HG02970 (cell line): ENCODE data around the gene PPBP.
"Not testable (repeated sequence)": the region's sequence is repeated elsewhere in the genome, so short reads cannot be mapped to it uniquely, and the experiment has no call there.

Experiments used
- ATAC-seq: cut with Tn5 transposase; IDR thresholded peaks from one replicate; pipeline ENCODE4 v1.9.1; 2021; ENCODE audit warnings: mild to moderate bottlenecking, moderate library complexity, moderate number of reproducible peaks; ENCODE audit not compliant: unreplicated experiment, low FRiP score

Gene PPBP

GRCh38 chr4:73998040-73999011 lies 10.3 kb upstream of the PPBP start, which contains the start of gene CXCL5:
TSS of gene CXCL5 (minus strand) at chr4:73998677. CDS start at chr4:73998581, 96 bp downstream.
- ATAC-seq, result no peak

DNA sequence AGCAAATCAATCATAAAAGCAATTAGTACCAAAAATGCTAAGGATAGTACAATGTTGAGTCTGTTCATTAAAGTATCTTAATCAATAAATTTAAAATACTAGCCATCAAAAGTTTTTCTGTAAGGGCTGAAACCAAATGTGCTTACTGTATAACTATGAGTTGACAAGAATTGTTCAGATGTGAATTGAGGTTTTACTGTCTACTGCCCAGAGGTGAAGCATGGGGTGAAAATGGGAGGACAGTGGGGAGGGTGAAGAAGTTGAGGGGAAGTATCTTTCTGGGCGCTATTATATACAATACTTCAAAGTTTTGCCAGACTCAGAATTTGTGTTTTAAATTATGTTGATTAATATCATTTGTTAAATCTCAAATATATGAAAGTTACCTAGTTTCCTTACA lies 4.1 kb upstream of the PPBP start:
- ATAC-seq, result no peak

- no peak for ATAC-seq
These were observed 3.7 kb upstream of the PPBP start for GRCh38 chr4:73991742-73992000.

GRCh38 chr4:73990988-73991741 lies 3.2 kb upstream of the PPBP start:
- no peak for ATAC-seq

DNA sequence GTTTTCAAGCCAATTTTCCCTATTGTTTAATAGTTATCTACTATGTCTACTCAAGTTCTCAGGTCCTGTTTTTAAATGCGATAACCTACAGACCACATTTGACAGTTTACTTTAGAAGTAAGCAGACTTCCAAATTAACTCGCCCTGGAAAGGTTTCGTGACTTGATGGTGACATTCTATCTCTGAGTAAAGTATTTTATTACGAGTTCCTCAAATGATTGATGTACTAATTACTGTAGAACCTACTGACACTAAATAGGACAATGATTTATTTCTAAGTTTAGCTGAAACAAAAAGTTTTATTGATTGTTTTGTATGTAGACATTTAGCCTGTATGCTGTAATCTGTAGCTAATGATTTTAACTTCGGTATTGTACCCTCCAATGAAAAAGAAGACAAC lies 1.9 kb upstream of the PPBP start:
- ATAC-seq, result no peak

DNA sequence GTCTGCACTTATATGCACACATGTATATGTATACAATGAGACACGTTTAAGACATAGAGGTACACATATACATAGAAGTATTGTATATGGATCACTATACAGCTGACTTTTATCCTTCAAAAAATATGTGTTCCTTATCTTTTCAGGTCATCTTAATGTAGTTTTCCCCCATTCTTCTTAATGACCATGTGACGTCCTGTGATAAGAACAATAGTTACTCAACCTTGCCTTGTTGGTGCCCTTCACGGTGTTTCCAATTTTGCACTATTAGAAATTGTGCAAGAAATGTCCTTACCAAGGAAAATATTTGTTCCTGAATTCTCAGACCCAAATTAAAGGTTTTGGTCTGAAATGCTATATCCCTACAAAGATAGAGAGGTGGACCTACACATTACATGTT lies 1.0 kb upstream of the PPBP start:
- no peak for ATAC-seq

GRCh38 chr4:73985528-73985852 lies 2.5 kb downstream of the PPBP start:
- no peak for ATAC-seq

- no peak for ATAC-seq
These were observed 3.1 kb downstream of the PPBP start for GRCh38 chr4:73984736-73985527.

DNA sequence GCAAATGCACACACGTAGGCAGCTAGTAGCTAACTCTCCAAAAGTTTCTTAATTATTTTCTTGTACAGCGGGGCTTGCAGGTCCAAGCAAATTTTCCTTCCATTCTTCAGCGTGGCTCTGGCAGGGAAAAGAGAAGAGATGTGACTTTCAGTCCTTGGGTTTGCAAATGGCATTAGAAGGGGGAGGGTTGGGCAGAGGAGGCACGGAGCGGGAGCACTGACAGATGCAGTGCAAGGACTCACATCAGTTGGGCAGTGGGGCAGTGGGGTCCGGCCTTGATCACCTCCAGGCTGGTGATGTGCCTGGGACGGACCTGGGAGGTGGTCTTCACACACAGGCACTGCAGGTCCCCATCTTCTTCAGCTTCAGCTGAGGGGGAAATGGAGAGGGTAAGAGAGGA lies 6.8 kb downstream of the PPBP start:
- ATAC-seq, result not testable (repeated sequence)

DNA sequence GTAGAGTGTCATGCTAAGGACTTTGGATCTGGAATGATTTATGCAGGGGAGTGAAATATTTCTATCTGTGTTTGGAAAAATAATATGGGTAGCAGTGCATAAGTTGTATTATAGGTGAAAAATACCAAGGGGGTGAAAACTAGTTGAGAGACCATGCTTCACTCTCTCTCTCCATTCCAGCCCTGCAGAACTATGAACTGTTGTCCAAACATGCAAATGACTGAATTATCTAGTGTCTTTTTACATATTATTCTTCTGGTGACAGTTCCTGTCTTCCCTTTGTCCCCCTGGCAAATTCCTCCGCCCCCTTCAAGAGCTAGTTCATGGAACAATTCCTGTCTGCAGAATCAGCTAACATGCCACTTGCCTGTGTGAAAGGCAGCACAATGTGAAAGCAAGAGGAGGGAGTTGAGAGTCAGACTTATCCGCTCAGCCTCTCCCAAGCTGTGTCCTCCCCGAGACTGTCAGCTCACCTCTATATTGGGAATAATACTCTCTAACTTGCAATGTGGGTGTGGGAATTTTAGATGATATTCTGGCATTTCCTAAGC lies 8.5 kb downstream of the PPBP start:
- ATAC-seq, result no peak

DNA sequence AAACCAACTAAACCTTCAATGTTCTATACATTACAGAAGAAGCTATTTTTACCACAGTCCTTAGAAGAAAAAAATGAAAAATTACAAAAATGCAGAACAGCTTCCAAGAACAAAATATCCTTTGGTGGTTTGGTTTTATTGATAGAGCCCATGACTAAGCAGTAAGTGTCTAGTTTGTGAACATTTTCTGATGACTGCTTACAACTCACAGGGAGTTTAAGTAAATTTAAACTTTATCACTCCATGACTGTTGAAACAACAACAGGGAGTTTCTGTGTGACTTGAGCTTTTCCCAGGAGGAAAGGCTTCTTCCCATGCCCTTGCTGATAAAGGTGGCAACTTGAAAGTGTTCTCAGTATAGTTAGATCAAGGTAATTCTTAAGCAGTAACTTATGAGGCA lies 9.1 kb downstream of the PPBP start:
- no peak for ATAC-seq

GRCh38 chr4:73976716-73977115 lies 11.3 kb downstream of the PPBP start:
- ATAC-seq, result no peak

DNA sequence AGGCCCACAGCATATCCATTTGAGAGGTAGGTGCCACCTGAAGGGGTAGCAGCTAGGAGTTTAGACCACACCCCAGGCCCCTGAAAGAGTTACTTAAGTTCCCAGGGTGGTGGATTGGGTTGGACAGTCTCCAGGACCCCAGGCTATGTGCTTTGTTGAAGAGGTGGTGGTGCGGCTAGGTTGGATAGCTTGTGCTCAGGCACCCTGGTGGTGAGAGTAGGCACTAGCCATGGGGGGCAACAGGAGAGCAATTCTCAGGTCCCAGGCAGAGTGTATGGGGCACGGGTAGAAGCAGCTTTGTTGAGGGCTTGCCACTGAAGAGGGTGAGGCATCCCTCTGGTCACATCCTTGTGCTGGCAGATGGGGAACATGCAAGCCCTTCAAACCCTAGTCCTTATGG lies 11.8 kb downstream of the PPBP start:
- no peak for ATAC-seq

DNA sequence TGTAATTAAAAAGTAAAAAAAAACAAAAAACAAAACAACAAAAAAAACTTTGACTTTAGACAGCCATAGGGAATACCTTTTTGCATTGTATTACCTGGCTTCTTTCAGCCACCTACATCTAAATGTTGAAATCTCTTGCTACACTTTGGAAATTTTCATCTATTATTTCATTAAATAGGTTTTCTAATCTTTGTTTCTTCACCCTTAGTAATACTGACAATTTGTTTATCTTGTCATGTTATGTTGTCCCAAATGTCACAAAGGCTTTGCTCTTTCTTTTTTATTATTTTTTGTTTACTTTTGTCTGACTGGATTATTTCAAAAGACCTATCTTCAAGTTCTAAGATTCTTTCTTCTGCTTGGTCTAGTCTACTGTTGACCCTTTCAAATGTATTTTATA lies 13.6 kb downstream of the PPBP start:
- ATAC-seq, result no peak

- ATAC-seq, result no peak
These were observed 17.0 kb downstream of the PPBP start for GRCh38 chr4:73970945-73971344.

GRCh38 chr4:73970011-73970410 lies 18.0 kb downstream of the PPBP start:
- no peak for ATAC-seq

DNA sequence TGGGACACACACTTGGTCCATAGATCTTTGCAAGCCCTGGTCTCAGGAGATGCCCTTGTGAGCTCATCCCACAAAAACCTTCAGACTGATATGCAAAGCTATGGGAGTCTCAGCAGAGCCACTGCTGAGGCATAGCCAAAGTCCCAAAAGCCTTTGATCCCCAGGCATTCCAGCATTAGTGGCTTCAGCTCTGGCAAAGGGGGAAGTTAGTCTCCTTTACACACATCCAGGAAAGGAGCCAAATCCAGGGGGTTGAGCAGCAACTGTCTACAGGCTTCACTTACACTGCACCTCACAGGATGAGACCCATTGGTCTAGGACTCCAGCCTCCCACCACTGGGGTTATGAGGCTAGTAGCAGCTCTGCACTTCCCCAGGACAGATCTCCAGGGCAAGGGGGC lies 20.1 kb downstream of the PPBP start:
- ATAC-seq, result no peak

GRCh38 chr4:73964862-73965611 lies 23.0 kb downstream of the PPBP start:
- ATAC-seq, result no peak

- ATAC-seq, result no peak
These were observed 25.3 kb downstream of the PPBP start for GRCh38 chr4:73962724-73963123.

- not testable (repeated sequence) for ATAC-seq
These were observed 28.9 kb downstream of the PPBP start for GRCh38 chr4:73959041-73959440.
